Skeletal muscle cell (primary cell): ENCODE results near the gene MLPH.

ENCODE experiments used
- DNase-seq: peaks from one replicate; pipeline ENCODE4 v3.0.0-alpha.2; 2010; ENCODE audit warnings: low read depth
- H3K4me3 ChIP-seq: 2 replicates; pipeline ENCODE4 v1.5.1; 2011; ENCODE audit warnings: low read depth, mild to moderate bottlenecking, control low read depth, low read length, moderate library complexity

The MLPH gene

DNA sequence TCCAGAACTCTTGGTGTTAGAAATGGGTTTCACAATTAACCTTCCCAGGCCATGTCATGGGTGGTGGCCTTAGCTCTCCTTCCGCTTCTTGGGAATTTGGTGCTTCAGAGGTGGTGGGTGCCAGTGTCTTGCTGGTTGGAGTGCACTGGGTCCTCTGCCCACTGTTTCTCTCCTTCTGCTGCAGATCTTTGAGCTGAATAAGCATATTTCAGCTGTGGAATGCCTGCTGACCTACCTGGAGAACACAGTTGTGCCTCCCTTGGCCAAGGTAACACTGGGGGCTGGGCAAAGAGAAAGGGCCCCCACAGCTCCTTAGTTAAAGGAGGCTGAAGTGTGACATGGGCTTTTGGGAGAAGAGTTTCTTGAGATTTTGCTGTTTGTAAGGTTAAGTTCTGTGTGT lies 47.3 kb downstream of the MLPH start:
- no peak for DNase-seq
- H3K4me3 ChIP-seq, result no peak overlapping the region

DNA sequence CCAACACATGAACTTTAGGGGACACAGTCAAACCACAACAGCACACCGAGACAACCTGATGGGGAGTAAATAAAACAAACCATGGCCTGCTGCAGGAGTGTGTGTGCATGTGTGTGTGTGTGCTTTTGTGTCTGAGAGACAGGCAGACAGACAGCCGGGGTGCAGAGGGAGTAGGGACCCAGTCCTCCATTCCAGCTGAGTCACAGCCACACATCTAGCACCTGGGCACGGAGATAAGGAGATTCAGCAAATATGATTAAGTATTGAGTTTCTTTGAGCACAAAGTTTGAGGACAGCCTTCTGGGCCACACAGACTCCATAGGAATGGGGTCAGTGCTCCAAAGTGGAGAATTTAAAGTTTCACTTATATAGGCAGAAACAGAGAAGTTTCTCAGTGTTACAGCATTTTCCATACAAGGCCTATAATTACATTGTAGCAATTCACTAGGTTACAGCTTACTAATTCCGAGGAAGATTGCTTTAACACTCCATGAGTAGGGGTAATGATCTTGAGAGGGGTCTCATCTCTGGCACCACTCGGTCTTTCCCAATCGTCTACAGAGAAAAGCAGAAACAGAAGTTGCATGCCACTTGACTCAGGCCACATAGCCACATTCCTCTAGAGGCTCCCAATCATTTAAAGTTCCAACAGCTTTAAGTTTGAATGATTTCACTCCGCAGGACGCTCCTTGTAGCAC lies 48.5 kb downstream of the MLPH start:
- no peak for DNase-seq
- H3K4me3 ChIP-seq, result no peak overlapping the region

DNA sequence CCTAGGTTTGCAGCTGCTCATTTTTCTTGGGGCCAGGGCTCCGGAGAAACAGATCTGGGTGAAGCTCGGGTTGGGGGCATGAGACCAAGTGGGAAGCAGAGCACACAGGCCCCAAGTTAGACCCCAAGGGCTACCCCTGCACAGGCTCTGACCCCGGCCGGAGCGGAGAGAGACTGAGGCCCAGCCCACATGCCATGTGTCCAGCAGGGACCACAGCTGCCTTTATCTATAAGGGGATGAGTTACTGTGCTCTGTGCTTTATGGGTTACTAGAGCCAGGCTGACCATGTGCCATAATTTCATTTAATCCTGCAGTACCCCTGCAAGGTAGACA lies 49.0 kb downstream of the MLPH start:
- no peak overlapping the region for H3K4me3 ChIP-seq

DNA sequence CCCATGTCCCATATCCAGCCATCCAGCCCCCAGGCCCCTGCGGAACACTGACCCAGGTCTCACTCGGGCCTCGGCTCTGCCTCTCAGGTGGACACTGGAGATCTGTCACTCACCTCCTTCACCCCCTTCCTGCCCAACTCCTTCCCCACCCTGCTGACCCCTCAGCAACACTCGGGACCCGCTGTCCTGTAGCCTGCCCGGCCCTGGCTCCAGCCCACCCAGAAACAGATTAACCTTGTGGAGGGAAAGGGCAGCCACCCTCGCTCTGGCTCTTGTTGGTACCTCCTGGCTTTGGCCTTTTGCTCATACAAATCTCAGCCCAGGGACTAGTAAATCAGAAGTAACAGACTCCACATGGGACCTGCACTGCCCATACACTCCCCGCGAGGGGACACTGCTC lies 49.6 kb downstream of the MLPH start:
- no peak overlapping the region for H3K4me3 ChIP-seq
- no peak for DNase-seq

More for the DNA sequence above, 49.0 kb downstream of the MLPH start:
- DNase-seq, result no peak

- H3K4me3 ChIP-seq, result no peak overlapping the region
- no peak for DNase-seq
These were observed 51.1 kb downstream of the MLPH start for GRCh38 chr2:237538001-237538720.

GRCh38 chr2:237538901-237539300 lies 51.9 kb downstream of the MLPH start:
- no peak for DNase-seq
- H3K4me3 ChIP-seq, result no peak overlapping the region

DNA sequence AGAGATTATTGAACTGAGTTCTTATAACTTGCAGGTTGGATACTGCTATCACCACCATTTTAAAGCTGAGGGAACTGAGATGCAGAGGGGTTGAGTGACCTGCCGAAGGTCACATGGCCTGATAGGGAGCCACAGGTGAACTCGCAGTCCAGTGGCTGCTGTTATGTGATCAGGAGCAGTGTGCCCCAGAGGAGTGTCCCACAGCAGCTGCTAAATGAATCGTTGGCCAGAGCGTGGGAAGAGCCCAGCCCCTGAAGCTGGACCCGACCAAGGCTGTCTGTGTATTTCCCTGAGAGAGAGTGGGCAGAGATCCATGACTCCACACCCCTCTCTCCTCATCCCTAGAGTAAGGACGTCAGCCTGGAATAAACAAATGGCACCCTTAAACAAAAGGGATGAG lies 52.6 kb downstream of the MLPH start:
- no peak overlapping the region for H3K4me3 ChIP-seq
- DNase-seq, result no peak

GRCh38 chr2:237540223-237540775 lies 53.2 kb downstream of the MLPH start:
- no peak for DNase-seq
- H3K4me3 ChIP-seq, result no peak overlapping the region

DNA sequence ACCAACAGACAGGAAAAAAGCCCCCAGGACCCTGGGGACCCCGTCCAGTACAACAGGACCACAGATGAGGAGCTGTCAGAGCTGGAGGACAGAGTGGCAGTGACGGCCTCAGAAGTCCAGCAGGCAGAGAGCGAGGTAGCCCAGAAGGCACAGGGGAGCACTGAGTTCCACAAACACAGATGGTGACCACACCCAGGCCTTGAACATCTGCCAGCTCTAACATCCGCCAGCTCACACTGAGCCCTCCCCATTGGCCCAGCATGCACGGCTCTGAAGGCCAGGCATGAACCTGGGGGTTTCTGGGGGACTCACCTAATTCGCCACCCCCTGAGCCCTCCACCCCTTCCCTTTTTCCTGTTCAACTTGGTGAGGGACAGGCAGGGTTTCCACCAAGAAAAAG lies 53.8 kb downstream of the MLPH start:
- H3K4me3 ChIP-seq, result no peak overlapping the region
- DNase-seq, result peak; percentile 14

GRCh38 chr2:237541243-237541642 lies 54.2 kb downstream of the MLPH start:
- DNase-seq, result no peak
- H3K4me3 ChIP-seq, result no peak overlapping the region

DNA sequence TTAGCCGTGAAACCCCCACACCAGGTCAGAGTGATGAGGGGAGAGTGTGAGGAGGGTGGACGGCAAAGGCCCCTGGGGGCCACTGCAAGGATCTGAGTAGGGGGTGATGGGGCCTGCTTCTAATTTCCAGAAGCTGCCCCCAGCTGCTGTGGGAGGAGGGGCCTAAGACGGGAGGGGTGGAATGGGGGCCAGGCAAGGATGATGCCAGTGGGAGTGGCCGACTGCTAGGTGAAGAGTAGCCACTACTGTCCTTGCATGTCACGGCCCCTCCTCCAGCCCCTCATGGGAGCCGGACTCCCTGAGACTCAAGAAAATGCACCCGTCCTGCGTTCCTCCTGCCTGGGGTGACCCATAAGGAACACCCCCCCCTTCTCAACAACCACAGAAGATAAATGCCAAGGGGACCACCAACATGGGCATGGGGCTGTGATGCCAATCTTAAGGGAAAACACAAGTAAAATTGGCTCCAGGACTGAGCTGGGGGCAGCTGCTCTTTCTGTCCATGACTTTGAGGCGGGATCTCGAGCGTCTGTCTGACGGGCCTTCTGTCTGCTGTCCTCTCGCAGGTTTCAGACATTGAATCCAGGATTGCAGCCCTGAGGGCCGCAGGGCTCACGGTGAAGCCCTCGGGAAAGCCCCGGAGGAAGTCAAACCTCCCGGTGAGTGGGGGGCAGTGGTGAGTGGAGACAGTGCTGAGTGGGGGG lies 55.1 kb downstream of the MLPH start:
- no peak overlapping the region for H3K4me3 ChIP-seq
- DNase-seq, result no peak

GRCh38 chr2:237546040-237546875 lies 59.2 kb downstream of the MLPH start:
- H3K4me3 ChIP-seq, result no peak overlapping the region
- no peak for DNase-seq

GRCh38 chr2:237546876-237547395 lies 59.9 kb downstream of the MLPH start:
- H3K4me3 ChIP-seq, result no peak overlapping the region
- no peak for DNase-seq

DNA sequence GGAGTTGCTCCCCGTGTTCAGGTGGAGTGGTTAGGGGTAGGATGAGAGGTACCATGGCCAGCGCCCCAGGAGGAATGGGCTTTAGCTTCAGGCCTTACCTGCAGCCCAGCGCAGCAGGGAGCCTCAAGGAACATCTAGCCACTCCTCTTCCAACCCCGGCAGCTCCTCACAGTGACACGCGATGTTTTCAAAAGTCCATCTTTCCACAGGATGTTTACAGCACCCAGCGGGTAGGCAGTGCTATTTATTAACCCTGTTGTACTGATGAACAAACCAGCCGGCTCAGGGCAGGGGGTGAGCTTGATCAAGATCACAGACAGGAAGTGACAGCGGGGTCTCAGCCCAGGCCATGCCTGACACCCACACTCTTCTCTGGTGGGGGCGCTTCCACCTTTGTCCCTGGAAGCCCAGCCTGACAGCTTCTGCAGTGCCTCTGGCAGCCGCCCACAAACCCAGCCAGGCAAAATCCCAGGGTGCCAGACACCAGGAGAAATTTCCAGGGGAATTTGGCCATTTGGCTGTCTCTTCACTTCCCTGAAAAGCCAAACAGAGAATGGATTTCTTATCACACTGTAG lies 60.9 kb downstream of the MLPH start:
- no peak for DNase-seq
- H3K4me3 ChIP-seq, result no peak overlapping the region

DNA sequence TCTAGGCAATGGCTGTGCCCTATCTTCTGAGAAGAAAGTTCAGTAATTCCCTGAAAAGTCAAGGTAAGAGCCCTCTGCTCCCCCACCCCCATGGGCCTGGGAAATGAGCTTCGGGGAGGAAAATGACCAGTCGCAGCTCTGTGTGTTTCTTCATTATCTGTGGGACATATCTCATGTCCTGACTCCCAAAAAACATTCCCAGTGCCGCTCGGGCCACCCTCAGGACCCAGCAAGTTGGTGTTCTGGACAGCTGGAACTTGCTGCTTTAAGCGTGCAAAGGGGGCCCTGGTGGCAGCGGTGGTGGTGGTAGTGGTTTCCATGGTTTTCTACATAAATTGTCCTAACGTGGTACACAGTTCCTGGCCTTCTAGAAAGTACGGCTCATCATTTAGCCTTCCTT lies 62.2 kb downstream of the MLPH start:
- no peak for DNase-seq

GRCh38 chr2:237549643-237550415 lies 62.8 kb downstream of the MLPH start:
- DNase-seq, result no peak

More for the DNA sequence above, 62.2 kb downstream of the MLPH start:
- H3K4me3 ChIP-seq, result no peak overlapping the region

GRCh38 chr2:237551071-237551574 lies 64.1 kb downstream of the MLPH start:
- DNase-seq, result no peak

More at GRCh38 chr2:237549643-237550415, 62.8 kb downstream of the MLPH start:
- H3K4me3 ChIP-seq, result no peak overlapping the region

DNA sequence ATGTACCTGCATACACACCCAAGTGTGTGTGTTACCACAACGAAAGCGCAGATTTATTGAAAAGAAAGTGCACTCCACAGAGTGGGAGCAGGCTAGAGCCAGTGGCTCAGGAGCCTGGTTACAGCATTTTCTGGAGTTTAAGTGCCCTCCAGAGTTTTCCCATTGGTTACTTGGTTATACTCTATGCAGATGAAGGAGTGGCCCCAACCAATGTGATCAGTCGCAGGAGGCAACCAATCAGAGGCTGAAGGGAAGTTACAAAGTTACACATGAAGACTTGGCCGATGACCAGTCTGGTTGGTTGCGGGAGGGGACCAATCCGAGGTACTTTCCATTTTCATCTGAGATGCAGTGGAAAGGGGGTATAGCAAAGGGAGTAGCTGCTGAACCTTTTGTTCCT lies 65.9 kb downstream of the MLPH start:
- no peak for DNase-seq
- no peak overlapping the region for H3K4me3 ChIP-seq

More at GRCh38 chr2:237551071-237551574, 64.1 kb downstream of the MLPH start:
- no peak overlapping the region for H3K4me3 ChIP-seq
